Fibroblast of upper back skin (primary cell): ENCODE results near the gene MEIOC.
"Not testable (repeated sequence)": the region's sequence is repeated elsewhere in the genome, so short reads cannot be mapped to it uniquely, and the experiment has no call there.

Experiments
- DNase-seq: peaks from one replicate; pipeline ENCODE4 v3.0.0-alpha.2; 2013

The MEIOC gene

GRCh38 chr17:44655983-44656710 lies at the start of gene MEIOC:
Gene MEIOC, plus strand, starts transcription at chr17:44656468. Its CDS starts 146 bp downstream, at chr17:44656614.
- DNase-seq: peak; percentile 43

GRCh38 chr17:44606658-44607057 lies 49.6 kb upstream of the MEIOC start:
- DNase-seq: no peak

GRCh38 chr17:44607836-44608690 lies 48.2 kb upstream of the MEIOC start:
- peak; percentile 92 for DNase-seq

GRCh38 chr17:44608727-44609435 lies 47.4 kb upstream of the MEIOC start:
- DNase-seq: no peak

DNA sequence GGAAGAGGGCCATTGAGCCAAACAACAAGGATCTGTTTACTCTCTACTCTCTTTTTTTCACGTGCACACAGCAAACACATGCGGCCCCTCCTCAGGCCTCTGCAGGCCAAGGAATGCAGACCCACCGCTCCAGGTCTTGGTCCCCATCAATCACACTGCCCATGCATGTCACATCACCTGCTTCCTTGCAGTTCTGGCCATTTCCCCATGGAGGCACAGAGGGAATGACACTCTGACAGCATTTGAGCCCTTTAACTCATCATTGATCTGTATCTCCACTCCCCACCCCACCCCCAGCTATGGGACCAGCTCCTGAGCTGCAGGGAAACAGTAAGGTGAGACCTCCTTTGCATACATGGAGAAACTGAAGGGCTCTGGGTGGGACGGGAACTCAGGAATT lies 45.9 kb upstream of the MEIOC start:
- no peak for DNase-seq

GRCh38 chr17:44610871-44611270 lies 45.4 kb upstream of the MEIOC start:
- DNase-seq: peak; percentile 40

- DNase-seq: no peak
Observed at GRCh38 chr17:44614862-44615261, 41.4 kb upstream of the MEIOC start.

- DNase-seq: not testable (repeated sequence)
Observed at GRCh38 chr17:44618652-44619051, 37.6 kb upstream of the MEIOC start.

GRCh38 chr17:44623070-44623725 lies 33.1 kb upstream of the MEIOC start:
- no peak for DNase-seq

DNA sequence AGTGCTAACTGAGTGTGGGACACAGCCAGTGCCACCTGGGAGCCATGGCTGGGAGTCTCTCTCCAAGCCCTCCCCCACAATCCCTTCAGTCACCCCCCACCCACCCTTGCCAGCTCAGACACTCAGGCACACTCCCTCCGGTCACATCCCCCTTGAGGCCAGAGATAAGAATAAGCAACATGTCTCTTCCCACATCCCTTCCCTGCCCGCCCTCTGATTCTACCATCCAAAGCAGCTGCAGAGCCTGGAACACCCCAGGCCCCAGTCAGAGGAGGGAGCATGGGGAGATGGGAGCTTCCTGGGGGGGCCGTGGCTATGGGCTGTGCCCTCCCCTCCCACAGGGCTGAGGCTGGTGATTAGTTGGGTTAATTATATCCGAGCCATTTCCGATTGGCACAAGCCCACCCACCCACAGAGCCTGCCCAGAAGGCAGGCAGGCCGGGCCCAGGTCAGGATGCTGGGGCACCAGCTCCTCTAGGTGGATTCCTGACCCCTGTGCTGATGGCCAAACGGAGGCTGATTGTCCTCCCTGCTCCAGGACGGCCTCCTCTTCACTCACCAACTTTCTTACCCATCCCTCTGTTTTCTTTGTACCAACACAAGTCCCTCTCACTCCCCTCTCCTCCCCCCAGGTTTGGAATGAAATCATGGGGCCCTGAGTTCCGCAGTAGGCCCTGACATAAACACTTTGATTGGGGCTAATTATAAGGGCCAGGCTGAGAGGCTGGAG lies 28.6 kb upstream of the MEIOC start:
- no peak for DNase-seq

- DNase-seq: no peak
Observed at GRCh38 chr17:44628243-44629188, 27.8 kb upstream of the MEIOC start.

GRCh38 chr17:44629314-44629713 lies 27.0 kb upstream of the MEIOC start:
- DNase-seq: no peak

DNA sequence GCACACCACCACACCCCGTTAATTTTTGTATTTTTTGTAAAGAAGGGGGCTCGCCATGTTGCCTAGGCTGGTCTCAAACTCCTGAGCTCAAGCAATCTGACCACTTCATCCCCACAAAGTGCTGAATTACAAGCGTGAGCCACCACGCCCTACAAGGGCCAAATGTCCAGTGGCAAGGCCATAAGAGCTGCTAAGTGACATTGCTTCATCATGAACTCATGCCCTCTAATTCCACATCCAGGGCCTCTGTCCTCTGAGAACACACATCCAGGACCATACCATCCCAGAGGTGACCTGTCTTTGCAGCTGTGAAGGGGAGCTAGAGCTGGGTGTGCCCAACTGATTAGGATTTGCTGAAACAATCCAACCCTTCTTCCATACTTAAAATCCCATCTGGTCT lies 25.6 kb upstream of the MEIOC start:
- DNase-seq: no peak

DNA sequence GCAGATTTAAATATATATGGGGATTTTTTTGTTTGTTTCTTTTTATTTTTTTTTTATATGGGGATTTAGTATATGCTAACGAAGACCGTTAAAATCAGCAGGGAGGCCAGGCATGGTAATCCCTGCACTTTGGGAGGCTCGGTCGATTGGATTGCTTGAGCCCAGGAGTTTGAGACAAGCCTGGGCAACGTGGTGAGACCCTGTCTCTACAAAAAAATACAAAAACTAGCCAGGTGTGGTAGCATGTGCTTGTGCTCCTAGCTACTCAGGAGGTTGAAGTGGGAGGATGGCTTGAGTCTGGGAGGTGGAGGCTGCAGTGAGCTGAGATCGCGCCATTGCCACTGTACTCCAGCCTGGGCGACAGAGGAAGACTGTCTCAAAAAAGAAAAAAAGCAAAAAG lies 22.3 kb upstream of the MEIOC start:
- no peak for DNase-seq

GRCh38 chr17:44634401-44634800 lies 21.9 kb upstream of the MEIOC start:
- DNase-seq: not testable (repeated sequence)

GRCh38 chr17:44636562-44636961 lies 19.7 kb upstream of the MEIOC start:
- peak; percentile 72 for DNase-seq

DNA sequence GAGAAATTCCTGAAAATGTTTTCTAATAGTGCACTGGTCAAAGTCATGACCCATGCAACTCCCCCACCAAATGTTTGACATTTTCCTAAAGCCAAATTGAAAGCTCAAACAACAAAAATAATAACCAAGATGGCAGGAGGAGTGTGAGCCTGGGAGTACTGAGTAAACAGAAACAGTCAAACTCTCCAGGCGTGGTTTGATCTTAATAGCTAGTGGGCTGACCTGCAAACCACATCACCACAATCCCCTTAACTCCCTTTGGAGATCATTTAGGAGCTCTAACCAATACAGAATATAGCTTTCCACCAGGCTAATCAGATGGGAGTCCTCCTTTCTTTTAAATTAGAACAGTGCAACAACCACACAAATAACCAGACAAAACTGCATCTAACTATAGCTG lies 19.2 kb upstream of the MEIOC start:
- DNase-seq: no peak

DNA sequence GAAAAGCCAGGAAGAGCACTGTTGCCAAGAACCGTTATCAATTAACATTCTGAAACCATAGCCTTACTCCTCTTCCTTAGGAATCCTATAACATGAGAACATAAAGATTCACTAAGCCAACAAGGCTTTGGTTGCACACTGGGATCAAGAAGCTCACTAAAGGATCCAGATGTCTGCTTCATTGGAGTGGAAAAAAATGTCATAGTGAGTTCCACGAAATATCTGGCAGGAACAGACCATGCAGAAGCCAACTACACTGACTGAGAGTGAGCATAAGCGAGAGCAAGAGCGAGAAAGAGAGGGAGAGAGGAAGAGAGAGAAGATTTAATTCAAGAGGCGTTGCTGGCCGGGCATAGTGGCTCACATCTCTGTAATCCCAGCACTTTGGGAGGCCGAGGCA lies 13.4 kb upstream of the MEIOC start:
- DNase-seq: peak; percentile 27

- DNase-seq: no peak
Observed at GRCh38 chr17:44645341-44645740, 10.9 kb upstream of the MEIOC start.

DNA sequence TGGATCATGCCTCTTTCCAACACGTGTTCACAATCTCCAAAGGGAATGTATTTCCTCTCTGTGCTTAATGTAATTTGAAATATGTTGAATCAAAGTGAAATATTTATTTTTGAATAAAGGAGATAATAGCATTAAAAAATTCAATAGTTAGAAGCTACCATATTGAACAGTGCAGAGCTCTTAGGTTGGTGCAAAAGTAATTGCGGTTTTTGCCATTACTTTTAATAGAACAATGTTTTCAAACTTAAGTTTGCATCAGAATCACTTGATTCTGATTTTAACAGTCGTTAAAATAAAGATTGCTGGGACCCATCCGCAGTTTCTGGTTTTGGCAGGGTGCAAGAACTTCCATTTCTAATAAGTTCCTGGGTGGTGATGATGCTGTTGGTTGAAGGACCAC lies 10.0 kb upstream of the MEIOC start:
- DNase-seq: no peak

- no peak for DNase-seq
Observed at GRCh38 chr17:44647736-44648135, 8.5 kb upstream of the MEIOC start.
